ENCODE results near the gene CADPS2. TPM values are rescaled to one million over a fixed set of nuclear protein-coding genes. Genes with fewer than 3 reads are reported as not detected.

The CADPS2 gene
- total RNA-seq, 2 donors from 2014 or later: 4.3 to 11.7 TPM

- TF ChIP-seq CTCF (conservative IDR thresholded peaks at IDR 0.05): no peak
- Mint-ChIP-seq H3K27ac (no peak overlapping the region), H3K36me3 (ENCODE audit: low read depth) (no peaks in the 10 kb centered on the region), H3K4me3 (no peak overlapping the region), H3K9me3 (no peaks in the 10 kb centered on the region), H3K4me1 (peaks cover 10% of the 10 kb centered on the region), H3K27me3 (ENCODE audit: insufficient read depth) (no peaks in the 10 kb centered on the region)
- H3K27ac ChIP-seq (ENCODE audit: low read depth, low read length): no peak overlapping the region
- peaks cover 4% of the 10 kb centered on the region for H3K4me1 ChIP-seq (ENCODE audit: control insufficient read depth, insufficient read depth, low read length)
- H3K27me3 ChIP-seq (ENCODE audit: control insufficient read depth, insufficient read depth, low read length, poor library complexity, severe bottlenecking): no peaks in the 10 kb centered on the region
- WGBS, 2 experiments (ENCODE audit: insufficient coverage in 1 of 2, insufficient read length in 1 of 2): 84 to 100% methylated on average over 1 of the region's 1 CpG
- H3K9me3 ChIP-seq (ENCODE audit: control insufficient read depth, low read length): no peaks in the 10 kb centered on the region
- no peak overlapping the region for H3K4me3 ChIP-seq (ENCODE audit: low read length)
- H3K36me3 ChIP-seq (ENCODE audit: control insufficient read depth, insufficient read depth, low read length): no peaks in the 10 kb centered on the region
- H3K9ac ChIP-seq (ENCODE audit: extremely low read depth, low read length, poor library complexity, severe bottlenecking): no peak overlapping the region
- no peak for DNase-seq
Measured at GRCh38 chr7:122766593-122766992, 119.7 kb downstream of the CADPS2 start.

GRCh38 chr7:122764902-122765301 lies 121.4 kb downstream of the CADPS2 start:
- Histone ChIP-seq H3K27ac (ENCODE audit: low read depth, low read length) (no peak overlapping the region), H3K4me3 (ENCODE audit: low read length) (no peak overlapping the region), H3K27me3 (ENCODE audit: control insufficient read depth, insufficient read depth, low read length, poor library complexity, severe bottlenecking) (no peaks in the 10 kb centered on the region), H3K9ac (ENCODE audit: extremely low read depth, low read length, poor library complexity, severe bottlenecking) (no peak overlapping the region), H3K4me1 (ENCODE audit: control insufficient read depth, insufficient read depth, low read length) (peaks cover 4% of the 10 kb centered on the region), H3K9me3 (ENCODE audit: control insufficient read depth, low read length) (no peaks in the 10 kb centered on the region), H3K36me3 (ENCODE audit: control insufficient read depth, insufficient read depth, low read length) (no peaks in the 10 kb centered on the region)
- H3K4me3 Mint-ChIP-seq: no peak overlapping the region
- TF ChIP-seq CTCF (conservative IDR thresholded peaks at IDR 0.05): no peak
- no peaks in the 10 kb centered on the region for H3K27me3 Mint-ChIP-seq (ENCODE audit: insufficient read depth)
- DNase-seq: no peak
- H3K27ac Mint-ChIP-seq: no peak overlapping the region
- WGBS, 2 experiments (ENCODE audit: insufficient coverage in 1 of 2, insufficient read length in 1 of 2): 100% methylated on average over 1 of the region's 1 CpG; no CpG with 5 or more reads in 1 of the 2 experiments
- H3K36me3 Mint-ChIP-seq (ENCODE audit: low read depth): no peaks in the 10 kb centered on the region
- H3K4me1 Mint-ChIP-seq: peaks cover 8% of the 10 kb centered on the region
- no peaks in the 10 kb centered on the region for H3K9me3 Mint-ChIP-seq

- no peaks in the 10 kb centered on the region for H3K27me3 Mint-ChIP-seq (ENCODE audit: insufficient read depth)
- DNase-seq: no peak
- 88 to 100% methylated on average over 2 of the region's 2 CpGs for WGBS, 2 experiments (ENCODE audit: insufficient coverage in 1 of 2, insufficient read length in 1 of 2)
- no peaks in the 10 kb centered on the region for H3K27me3 ChIP-seq (ENCODE audit: control insufficient read depth, insufficient read depth, low read length, poor library complexity, severe bottlenecking)
- H3K4me3 ChIP-seq (ENCODE audit: low read length): no peak overlapping the region
- no peaks in the 10 kb centered on the region for H3K9me3 ChIP-seq (ENCODE audit: control insufficient read depth, low read length)
- no peaks in the 10 kb centered on the region for H3K9me3 Mint-ChIP-seq
- H3K36me3 ChIP-seq (ENCODE audit: control insufficient read depth, insufficient read depth, low read length): no peaks in the 10 kb centered on the region
- H3K27ac Mint-ChIP-seq: no peak overlapping the region
- no peak overlapping the region for H3K4me3 Mint-ChIP-seq
- H3K4me1 ChIP-seq (ENCODE audit: control insufficient read depth, insufficient read depth, low read length): peaks cover 4% of the 10 kb centered on the region
- no peak overlapping the region for H3K9ac ChIP-seq (ENCODE audit: extremely low read depth, low read length, poor library complexity, severe bottlenecking)
- peaks cover 8% of the 10 kb centered on the region for H3K4me1 Mint-ChIP-seq
- H3K27ac ChIP-seq (ENCODE audit: low read depth, low read length): no peak overlapping the region
- H3K36me3 Mint-ChIP-seq (ENCODE audit: low read depth): no peaks in the 10 kb centered on the region
- TF ChIP-seq CTCF (conservative IDR thresholded peaks at IDR 0.05): no peak
Measured at GRCh38 chr7:122764020-122764419, 122.2 kb downstream of the CADPS2 start.
